ENCODE measurements around the gene CKS2.

- TF ChIP-seq POLR2A (IDR thresholded peaks at IDR 0.05) (no peak), CTCF (IDR thresholded peaks at IDR 0.05) (no peak)
These were observed 4.0 kb downstream of the CKS2 start for GRCh38 chr9:89314955-89315354.

Data from vagina (tissue), 2 donors.